ENCODE results near the gene FES. TPM values are rescaled to one million over a fixed set of nuclear protein-coding genes. Genes with fewer than 3 reads are reported as not detected.
A peak's percentile ranks its signal among the peaks of the same experiment; 100 is the strongest.
"Not testable (repeated sequence)": the region's sequence is repeated elsewhere in the genome, so short reads cannot be mapped to it uniquely, and the experiment has no call there.

The FES gene
- total RNA-seq, 1 experiment from 2014 or later: 6.7 TPM

- no peak overlapping the region for H3K18ac ChIP-seq (ENCODE audit: insufficient read length, low read depth, low read length)
- H3K27me3 ChIP-seq (ENCODE audit: insufficient read depth, low read length): no peaks in the 10 kb centered on the region
- no peaks in the 10 kb centered on the region for H3K79me2 ChIP-seq (ENCODE audit: insufficient read depth, low read length)
- peaks cover 0 to 18% (median 4%) of the 10 kb centered on the region in 3 experiments; a peak in 5 of 7 replicates for H3K36me3 Mint-ChIP-seq (ENCODE audit: insufficient read depth in 1 of 3, low read depth in 3 of 3)
- TF ChIP-seq, protein P1, sequence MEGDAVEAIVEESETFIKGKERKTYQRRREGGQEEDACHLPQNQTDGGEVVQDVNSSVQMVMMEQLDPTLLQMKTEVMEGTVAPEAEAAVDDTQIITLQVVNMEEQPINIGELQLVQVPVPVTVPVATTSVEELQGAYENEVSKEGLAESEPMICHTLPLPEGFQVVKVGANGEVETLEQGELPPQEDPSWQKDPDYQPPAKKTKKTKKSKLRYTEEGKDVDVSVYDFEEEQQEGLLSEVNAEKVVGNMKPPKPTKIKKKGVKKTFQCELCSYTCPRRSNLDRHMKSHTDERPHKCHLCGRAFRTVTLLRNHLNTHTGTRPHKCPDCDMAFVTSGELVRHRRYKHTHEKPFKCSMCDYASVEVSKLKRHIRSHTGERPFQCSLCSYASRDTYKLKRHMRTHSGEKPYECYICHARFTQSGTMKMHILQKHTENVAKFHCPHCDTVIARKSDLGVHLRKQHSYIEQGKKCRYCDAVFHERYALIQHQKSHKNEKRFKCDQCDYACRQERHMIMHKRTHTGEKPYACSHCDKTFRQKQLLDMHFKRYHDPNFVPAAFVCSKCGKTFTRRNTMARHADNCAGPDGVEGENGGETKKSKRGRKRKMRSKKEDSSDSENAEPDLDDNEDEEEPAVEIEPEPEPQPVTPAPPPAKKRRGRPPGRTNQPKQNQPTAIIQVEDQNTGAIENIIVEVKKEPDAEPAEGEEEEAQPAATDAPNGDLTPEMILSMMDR (conservative IDR thresholded peaks at IDR 0.05): no peak
- no peaks in the 10 kb centered on the region for H4K20me1 ChIP-seq (ENCODE audit: control insufficient read depth, insufficient read depth, insufficient read length)
- H2BK15ac ChIP-seq (ENCODE audit: low read depth, low read length): no peak overlapping the region
- no peaks in the 10 kb centered on the region for H3K9me3 ChIP-seq (ENCODE audit: control insufficient read depth, low read depth, low read length)
- no CpG with 5 or more reads among the region's 5 CpGs for WGBS (ENCODE audit: extremely low coverage, insufficient read length, low lambda C conversion rate)
- H3K27ac ChIP-seq (ENCODE audit: insufficient read length, low read depth, low read length): no peak overlapping the region
- H2BK5ac ChIP-seq (ENCODE audit: insufficient read length, low read length): no peak overlapping the region
- no peak overlapping the region for H4K8ac ChIP-seq (replicated peaks; ENCODE audit: insufficient read length, low read depth, low read length)
- no peak overlapping the region for H3K56ac ChIP-seq (ENCODE audit: insufficient read length, low read depth, low read length)
- H3K4me1 ChIP-seq (ENCODE audit: insufficient read depth, low read length): no peaks in the 10 kb centered on the region
- no peak overlapping the region for H3K4me2 ChIP-seq (ENCODE audit: insufficient read depth, insufficient read length, low read length)
- H3K4me3 Mint-ChIP-seq: no peak overlapping the region
- H3K9me3 Mint-ChIP-seq: no peaks in the 10 kb centered on the region
- H3K4me1 Mint-ChIP-seq: peaks cover 7 to 14% of the 10 kb centered on the region in 2 experiments
- H2BK12ac ChIP-seq (ENCODE audit: insufficient read length, low read depth, low read length): no peak overlapping the region
- H3K23ac ChIP-seq (ENCODE audit: insufficient read length, low read depth, low read length): no peak overlapping the region
- no peak overlapping the region for H4K91ac ChIP-seq (ENCODE audit: insufficient read length, low read depth, low read length)
- H3K9ac ChIP-seq (ENCODE audit: extremely low read depth, insufficient read length, low read length): no peak overlapping the region
- H2AFZ ChIP-seq (ENCODE audit: low read length): no peak overlapping the region
- no peaks in the 10 kb centered on the region for H3K23me2 ChIP-seq (ENCODE audit: insufficient read length, low read depth, low read length, poor library complexity, severe bottlenecking)
- H4K5ac ChIP-seq (ENCODE audit: insufficient read length, low read depth, low read length): no peak overlapping the region
- no peak overlapping the region for H2BK20ac ChIP-seq (ENCODE audit: low read depth, low read length, poor library complexity, severe bottlenecking)
- no peaks in the 10 kb centered on the region for H3K27me3 Mint-ChIP-seq (ENCODE audit: low read depth)
- no peak overlapping the region for H2BK120ac ChIP-seq (ENCODE audit: low read depth, low read length, poor library complexity, severe bottlenecking)
- no peak for DNase-seq
- no peak overlapping the region for H3K4ac ChIP-seq (ENCODE audit: low read depth, low read length)
- H3K79me1 ChIP-seq (ENCODE audit: insufficient read depth, low read depth, low read length, poor library complexity, severe bottlenecking): no peaks in the 10 kb centered on the region
- no peak overlapping the region for H3K27ac Mint-ChIP-seq
- H2AK5ac ChIP-seq (ENCODE audit: insufficient read length, low read length): no peak overlapping the region
- H3T11ph ChIP-seq (ENCODE audit: low read length): no peak overlapping the region
- no peak overlapping the region for H3K14ac ChIP-seq (ENCODE audit: insufficient read depth, low read length)
Observed at GRCh38 chr15:90924375-90924774, 40.1 kb downstream of the FES start.

- H3K27me3 ChIP-seq (ENCODE audit: insufficient read depth, low read length); H3K27ac ChIP-seq (ENCODE audit: insufficient read length, low read depth, low read length); H2AFZ ChIP-seq (ENCODE audit: low read length); H2BK15ac ChIP-seq (ENCODE audit: low read depth, low read length); H3K27me3 Mint-ChIP-seq (ENCODE audit: low read depth); H2BK20ac ChIP-seq (ENCODE audit: low read depth, low read length, poor library complexity, severe bottlenecking); H4K5ac ChIP-seq (ENCODE audit: insufficient read length, low read depth, low read length); H3K23me2 ChIP-seq (ENCODE audit: insufficient read length, low read depth, low read length, poor library complexity, severe bottlenecking); H4K91ac ChIP-seq (ENCODE audit: insufficient read length, low read depth, low read length); H3K56ac ChIP-seq (ENCODE audit: insufficient read length, low read depth, low read length); H3K4me1 ChIP-seq (ENCODE audit: insufficient read depth, low read length); H4K20me1 ChIP-seq (ENCODE audit: control insufficient read depth, insufficient read depth, insufficient read length); H3K4me2 ChIP-seq (ENCODE audit: insufficient read depth, insufficient read length, low read length); H3K9me3 Mint-ChIP-seq; H3K18ac ChIP-seq (ENCODE audit: insufficient read length, low read depth, low read length); H2BK5ac ChIP-seq (ENCODE audit: insufficient read length, low read length); H3K14ac ChIP-seq (ENCODE audit: insufficient read depth, low read length); H3K23ac ChIP-seq (ENCODE audit: insufficient read length, low read depth, low read length); H3K9ac ChIP-seq (ENCODE audit: extremely low read depth, insufficient read length, low read length); H3K79me2 ChIP-seq (ENCODE audit: insufficient read depth, low read length); H3K79me1 ChIP-seq (ENCODE audit: insufficient read depth, low read depth, low read length, poor library complexity, severe bottlenecking); H2AK5ac ChIP-seq (ENCODE audit: insufficient read length, low read length); H3K36me3 Mint-ChIP-seq (ENCODE audit: insufficient read depth in 1 of 3, low read depth in 3 of 3); H3K4me3 Mint-ChIP-seq; H4K8ac ChIP-seq (replicated peaks; ENCODE audit: insufficient read length, low read depth, low read length); H2BK12ac ChIP-seq (ENCODE audit: insufficient read length, low read depth, low read length); DNase-seq; H2BK120ac ChIP-seq (ENCODE audit: low read depth, low read length, poor library complexity, severe bottlenecking); H3T11ph ChIP-seq (ENCODE audit: low read length); H3K4ac ChIP-seq (ENCODE audit: low read depth, low read length); H3K9me3 ChIP-seq (ENCODE audit: control insufficient read depth, low read depth, low read length): not testable (repeated sequence)
- no CpG with 5 or more reads among the region's 10 CpGs for WGBS (ENCODE audit: extremely low coverage, insufficient read length, low lambda C conversion rate)
- peak overlapping the region in 1 of 3 experiments; percentile 55; a peak in 1 of 7 replicates for H3K27ac Mint-ChIP-seq
- H3K4me1 Mint-ChIP-seq: peaks cover 13 to 19% of the 10 kb centered on the region in 2 experiments
Observed at GRCh38 chr15:90926766-90927165, 42.5 kb downstream of the FES start.

All from H9 (cell line).